SIG-M5 treated with dmso at 0.1 percent for 504 hours (cell line): ENCODE data around the gene KLHL5.
A peak's percentile ranks its signal among the peaks of the same experiment; 100 is the strongest.
"Not testable (repeated sequence)": the region's sequence is repeated elsewhere in the genome, so short reads cannot be mapped to it uniquely, and the experiment has no call there.

Experiments
- DNase-seq: peaks from one replicate; lab custom pipeline; 2025; ENCODE audit not compliant: unreplicated experiment; lab: John Stamatoyannopoulos, UW

The KLHL5 gene, protein sequence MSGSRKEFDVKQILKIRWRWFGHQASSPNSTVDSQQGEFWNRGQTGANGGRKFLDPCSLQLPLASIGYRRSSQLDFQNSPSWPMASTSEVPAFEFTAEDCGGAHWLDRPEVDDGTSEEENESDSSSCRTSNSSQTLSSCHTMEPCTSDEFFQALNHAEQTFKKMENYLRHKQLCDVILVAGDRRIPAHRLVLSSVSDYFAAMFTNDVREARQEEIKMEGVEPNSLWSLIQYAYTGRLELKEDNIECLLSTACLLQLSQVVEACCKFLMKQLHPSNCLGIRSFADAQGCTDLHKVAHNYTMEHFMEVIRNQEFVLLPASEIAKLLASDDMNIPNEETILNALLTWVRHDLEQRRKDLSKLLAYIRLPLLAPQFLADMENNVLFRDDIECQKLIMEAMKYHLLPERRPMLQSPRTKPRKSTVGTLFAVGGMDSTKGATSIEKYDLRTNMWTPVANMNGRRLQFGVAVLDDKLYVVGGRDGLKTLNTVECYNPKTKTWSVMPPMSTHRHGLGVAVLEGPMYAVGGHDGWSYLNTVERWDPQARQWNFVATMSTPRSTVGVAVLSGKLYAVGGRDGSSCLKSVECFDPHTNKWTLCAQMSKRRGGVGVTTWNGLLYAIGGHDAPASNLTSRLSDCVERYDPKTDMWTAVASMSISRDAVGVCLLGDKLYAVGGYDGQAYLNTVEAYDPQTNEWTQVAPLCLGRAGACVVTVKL

DNA sequence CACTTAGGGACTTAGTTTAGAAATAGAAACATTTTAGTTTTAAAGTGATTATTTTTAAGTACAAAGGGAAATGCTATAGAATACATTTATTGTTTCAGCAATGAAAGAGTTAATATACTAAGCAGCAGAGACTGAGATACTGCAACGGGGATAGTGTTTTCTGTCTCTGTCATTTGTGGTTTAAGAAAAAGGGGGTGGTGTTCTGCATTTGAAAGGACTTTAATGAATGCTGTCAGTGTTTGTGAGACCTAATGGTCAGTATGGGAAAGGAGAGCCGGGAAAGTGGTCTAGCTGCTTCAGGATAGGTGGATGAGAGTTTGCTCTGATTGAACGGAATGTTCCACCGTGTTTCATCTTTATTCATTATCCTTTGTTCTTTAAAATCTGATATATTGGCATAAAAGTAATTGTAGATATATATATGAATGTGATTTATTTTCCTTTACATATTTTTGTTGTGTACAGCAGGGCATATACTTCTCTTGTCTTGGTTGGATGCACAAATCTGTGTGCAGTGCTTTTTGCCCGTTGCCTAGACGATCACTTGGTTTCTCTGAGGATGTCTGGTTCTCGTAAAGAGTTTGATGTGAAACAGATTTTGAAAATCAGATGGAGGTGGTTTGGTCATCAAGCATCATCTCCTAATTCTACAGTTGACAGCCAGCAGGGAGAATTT is at the start of gene KLHL5:
Gene KLHL5 (plus strand): TSS at position 139 of the 676 bp plus-strand sequence. CDS start 421 bp downstream, at position 560.
- DNase-seq, result no peak

DNA sequence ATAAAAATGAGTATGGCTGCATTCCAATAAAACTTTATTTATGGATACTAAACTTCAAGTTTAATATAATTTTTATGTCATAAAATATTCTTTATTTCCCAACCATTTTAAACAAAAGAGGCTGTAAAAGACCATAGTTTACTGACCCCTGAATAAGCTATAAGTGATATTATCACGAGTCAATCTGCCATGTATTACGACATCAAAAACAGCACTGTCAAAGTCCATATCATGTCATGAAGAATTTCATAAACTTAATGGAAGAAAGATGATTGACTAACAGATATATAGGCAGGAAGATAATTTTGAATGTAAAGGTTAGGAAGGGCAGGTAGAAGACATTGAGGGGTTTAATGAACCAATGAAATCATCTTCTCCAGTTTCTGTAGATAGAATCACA is 48.0 kb upstream of the KLHL5 start:
- DNase-seq, result no peak

DNA sequence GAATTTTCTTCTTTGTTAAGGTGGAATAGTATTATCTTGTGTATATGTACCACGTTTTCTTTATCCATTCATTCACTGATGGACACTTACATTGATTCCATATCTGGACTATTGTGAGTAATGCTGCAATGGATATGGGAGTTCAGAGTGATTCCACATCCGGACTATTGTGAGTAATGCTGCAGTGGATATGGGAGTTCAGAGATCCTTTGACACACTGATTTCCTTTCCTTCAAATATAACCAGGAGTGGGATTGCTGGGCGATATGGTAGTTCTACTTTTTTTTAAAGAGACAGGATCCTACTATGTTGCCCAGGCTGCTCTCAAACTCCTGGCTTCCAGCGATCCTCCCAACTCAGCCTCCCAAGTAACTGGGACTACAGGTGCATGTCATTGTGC is 41.9 kb upstream of the KLHL5 start:
- DNase-seq, result no peak

DNA sequence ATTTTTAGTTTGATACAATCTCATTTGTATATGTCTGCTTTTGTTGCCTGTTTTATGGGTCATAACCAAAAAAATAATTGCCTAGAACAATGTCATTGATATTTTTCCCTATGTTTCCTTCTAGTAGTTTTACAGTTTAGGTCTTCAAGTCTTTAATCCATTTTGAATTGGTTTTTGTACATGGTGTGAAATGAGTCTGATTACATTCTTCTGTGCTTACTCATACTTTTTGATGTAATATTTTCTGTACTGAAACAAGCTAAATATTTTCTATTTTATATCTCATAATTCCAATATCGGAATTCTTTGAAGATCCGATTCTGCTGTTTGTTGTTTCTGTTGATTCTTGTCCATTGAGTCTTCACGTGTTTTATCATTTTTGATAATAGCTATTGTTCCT is 40.4 kb upstream of the KLHL5 start:
- no peak for DNase-seq

DNA sequence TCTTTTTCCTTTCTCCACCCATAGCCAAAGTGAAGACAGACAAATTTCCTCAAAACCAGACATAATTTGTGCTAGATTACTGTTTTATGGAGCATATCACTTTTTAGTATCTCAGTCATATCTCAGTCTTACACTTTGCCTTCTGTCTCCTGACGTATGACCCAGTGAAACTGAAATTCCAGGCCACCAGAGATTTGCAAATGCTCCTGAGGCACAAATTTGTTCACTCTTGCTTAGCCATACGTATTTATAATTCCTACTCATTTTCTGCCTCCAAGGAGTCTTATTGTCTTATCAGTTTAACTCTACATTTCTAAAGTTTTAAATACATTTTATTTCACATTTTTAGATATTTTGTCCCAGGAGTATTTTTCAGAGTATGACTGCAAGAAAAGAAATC is 39.8 kb upstream of the KLHL5 start:
- no peak for DNase-seq

DNA sequence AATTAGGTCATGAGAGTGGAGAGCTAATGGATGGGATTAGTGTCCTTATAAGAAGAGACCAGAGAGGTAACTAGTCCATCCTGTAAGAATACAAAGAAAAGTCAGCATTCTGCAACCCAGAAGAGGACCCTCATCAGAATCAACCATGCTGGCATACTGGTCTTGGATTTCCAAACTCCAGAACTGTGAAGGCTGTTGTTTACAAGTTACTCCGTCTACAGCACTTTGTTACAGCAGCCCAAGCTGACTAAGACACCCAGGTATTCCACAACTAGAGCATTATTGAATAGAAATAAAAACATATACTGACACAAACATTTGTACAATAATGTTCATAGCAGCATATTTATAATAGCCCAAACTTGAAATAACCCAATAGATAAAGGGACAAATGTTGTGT is 39.0 kb upstream of the KLHL5 start:
- DNase-seq, result no peak

DNA sequence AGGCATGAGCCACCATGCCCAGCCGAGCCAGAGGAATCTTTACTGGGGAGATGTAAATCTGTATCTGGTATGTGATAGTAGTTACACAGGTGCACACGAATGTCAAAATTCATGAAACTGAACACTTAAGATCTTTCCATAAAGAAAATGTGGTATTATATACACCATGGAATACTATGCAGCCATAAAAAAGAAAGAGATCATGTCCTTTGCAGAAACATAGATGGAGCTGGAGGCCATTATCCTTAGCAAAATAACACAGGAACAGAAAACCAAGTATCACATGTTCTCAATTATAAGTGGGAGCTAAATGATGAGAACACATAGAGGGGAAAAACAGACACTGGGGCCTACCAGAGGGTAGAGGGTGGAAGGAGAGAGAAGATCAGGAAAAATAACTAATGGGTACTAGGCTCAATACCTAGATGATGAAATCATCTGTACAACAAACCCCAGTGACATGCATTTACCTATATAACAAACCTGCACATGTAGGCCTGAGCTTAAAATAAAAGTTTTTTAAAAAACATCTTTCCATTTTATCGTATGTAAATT is 37.6 kb upstream of the KLHL5 start:
- DNase-seq, result no peak

DNA sequence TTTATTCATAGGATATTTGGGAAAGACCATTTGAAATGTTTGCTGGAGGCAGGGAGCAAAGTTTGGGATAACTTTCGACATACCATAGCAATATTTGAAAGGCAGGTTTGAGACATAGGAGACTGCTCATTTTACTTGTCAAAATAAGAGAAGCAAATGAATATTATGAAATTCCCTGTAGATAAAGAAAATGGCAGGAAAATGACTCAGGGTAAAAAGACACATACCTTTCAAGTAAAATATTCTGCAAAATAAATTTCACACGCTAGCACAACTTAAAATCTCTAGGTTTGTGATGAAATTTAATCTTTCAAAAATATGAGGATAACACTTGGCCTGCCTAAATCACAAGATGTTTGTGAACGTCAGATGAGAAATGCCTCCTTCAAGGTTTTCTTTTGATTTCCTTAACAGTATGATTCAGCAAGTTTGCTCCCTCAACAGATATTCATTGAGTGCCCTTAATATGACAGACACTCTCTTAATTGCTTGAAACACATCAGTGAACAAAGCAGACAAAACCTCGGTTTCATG is 36.4 kb upstream of the KLHL5 start:
- peak; percentile 8 for DNase-seq

DNA sequence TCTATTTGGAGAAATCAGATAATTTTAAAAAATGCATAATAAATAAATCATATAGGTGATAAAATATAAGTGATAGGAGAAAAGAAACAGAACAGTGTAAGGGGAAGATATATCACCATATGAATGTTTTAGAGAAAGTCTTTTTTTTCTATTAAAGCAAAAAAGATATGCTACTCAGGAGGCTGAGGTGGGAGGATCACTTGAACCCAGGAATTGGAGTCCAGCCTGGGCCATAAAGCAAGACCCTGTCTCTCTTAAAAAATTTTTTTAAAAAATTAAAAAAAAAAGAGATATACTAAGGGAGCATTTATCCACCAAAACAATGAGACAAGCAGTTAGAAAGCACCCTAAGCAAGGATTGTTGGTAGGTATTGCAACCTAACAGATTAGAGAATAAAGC is 35.9 kb upstream of the KLHL5 start:
- DNase-seq, result no peak

DNA sequence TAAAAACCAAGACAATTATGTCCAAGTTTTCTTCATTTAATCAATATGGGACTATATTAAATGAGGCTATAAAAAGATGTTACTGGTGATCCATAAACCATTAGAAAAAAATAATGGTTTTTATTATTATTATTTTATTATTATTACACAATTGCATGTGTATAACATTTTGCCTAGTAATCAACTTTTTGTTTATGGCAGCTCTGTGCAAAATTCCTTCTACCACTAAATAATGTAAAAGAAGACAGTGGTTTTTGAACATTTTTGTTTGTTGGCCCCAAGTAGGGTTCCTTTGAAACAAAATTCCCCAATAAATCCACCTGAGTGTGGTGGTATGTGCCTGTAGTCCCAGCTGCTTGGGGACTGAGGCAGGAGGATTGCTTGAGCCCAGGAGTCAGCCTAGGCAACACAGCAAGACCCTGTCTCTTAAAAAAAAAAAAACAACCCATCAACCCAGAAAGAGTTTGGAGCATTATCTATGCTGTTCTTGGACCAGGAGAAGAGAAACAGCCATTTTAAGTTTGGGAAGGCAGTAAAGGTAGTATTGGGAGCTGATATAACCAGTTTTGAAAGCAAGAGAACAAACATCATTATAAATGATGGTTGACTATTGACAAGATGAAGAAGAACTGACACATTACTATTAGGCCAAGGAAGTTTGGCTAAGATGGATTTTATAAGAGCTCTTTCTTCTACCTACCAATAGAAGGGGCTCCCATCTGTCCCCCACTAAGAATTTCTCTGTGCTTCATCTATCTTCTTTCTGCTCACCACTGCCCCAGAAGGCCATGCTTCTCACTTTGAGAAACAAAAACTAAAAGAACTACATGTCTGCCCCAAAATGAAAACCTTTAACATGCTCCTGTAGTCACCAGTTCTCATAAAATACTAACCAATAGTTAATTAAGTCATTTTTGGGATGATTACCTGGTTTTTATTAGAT is 32.0 kb upstream of the KLHL5 start:
- DNase-seq, result peak; percentile 25

DNA sequence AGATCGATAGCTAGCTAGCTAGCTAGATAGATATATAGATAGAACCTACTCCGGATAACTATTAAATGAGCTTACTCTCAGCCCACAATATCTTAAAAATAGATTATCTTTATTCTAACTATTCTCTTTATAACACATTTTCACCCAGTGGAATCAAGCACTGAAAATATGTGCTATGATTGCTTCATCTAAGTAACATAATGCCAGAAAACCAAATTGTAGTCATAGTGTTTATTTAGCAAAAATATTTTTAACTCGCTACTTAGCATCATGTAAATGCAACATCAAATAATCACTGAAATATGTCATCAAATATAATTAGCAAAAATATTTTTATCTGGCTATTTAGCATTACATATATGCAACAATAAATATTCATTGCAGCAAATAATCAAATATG is 31.3 kb upstream of the KLHL5 start:
- DNase-seq, result no peak

DNA sequence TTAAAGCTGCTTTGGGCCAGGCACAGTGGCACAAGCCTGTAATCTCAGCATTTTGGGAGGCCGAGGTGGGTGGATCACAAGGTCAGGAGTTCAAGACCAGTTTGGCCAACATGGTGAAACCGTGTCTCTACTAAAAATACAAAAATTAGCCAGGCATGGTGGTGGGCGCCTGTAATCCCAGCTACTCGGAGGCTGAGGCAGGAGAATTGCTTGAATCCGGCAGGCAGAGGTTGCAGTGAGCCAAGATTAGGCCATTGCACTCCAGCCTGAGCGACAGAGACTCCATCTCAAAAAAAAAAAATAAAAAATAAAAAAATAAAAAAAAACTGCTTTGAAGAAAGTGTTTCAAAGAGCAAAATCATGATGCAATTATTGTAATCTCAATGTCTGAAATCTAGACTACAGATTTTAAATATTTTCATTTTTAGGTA is 30.4 kb upstream of the KLHL5 start:
- DNase-seq, result not testable (repeated sequence)

DNA sequence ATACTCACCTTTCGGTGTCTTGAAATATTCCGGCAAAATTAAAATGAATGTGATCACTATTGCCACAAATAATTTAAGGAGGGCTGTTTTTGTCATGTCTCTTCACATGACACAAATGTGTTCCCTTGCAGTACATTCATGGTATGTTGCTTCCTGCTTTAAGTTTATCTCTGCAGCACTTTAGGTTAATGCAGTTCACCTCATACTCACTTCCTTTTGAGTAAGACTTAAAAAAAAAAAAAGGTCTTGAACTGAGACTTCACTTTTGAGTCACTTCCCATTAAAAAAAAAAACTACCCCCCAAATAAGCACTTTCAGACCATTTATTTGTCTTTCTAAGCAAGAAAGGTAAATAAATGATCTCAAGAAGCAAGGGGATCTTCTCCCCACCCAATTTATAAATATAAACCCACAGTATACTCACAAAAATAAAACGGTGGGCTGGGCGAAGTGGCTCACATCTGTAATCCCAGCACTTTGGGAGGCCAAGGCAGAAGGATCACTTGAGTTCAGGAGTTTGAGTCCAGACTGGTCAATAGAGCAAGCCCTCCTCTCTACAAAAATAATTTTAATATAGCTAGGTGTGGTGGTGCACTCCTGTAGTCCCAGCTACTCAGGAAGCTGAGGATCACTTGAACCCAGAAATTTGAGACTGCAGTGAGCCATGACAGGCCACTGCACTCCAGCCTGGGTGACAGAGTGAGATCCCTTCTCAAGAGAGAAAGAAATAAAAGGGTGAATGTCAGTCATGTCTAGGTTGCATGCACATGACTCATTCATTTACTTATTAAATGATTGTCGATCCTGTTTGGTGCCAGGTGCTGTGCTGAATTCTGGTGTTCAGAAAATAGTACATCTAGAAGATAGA is 29.6 kb upstream of the KLHL5 start, which contains the start of gene TMEM156:
Gene TMEM156 (minus strand): TSS at position 192 of the 868 bp plus-strand sequence. CDS start 96 bp downstream, at position 96.
- peak; percentile 82 for DNase-seq

DNA sequence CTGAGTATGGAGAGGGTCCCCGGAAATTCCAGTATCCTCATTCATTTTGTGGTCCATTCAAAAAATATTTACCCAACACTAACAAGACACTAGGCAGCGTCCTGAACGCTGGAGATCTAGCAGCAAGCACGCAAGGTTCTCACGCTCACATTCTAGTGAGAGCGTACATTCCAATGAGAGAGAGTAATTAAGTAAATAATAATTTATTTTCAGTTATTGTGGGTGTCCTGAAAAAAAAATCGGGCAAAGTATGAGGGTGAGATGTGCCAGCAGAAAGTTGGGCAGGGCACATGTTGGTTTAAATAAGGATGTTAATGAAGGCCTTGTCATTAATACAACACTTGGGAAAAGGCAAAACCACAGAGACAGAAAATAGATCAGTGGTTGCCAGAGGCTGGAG is 25.9 kb upstream of the KLHL5 start:
- DNase-seq, result peak; percentile 17

DNA sequence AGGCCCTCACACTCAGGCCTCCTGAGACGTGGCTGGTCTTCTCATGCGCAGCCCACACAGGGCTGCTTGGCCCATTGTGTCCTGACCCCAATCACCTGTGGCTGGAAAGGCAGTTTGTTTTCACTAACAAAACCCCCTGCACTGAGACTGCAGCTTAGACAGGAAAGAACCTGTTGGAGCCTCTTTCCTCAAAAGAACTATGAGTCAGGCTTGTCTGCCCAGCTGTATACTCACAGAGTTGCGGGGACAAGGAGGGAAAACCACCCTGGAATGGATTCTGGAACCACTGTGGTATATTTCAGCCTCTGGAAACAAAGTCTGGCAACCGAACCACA is 24.6 kb upstream of the KLHL5 start:
- DNase-seq, result no peak

DNA sequence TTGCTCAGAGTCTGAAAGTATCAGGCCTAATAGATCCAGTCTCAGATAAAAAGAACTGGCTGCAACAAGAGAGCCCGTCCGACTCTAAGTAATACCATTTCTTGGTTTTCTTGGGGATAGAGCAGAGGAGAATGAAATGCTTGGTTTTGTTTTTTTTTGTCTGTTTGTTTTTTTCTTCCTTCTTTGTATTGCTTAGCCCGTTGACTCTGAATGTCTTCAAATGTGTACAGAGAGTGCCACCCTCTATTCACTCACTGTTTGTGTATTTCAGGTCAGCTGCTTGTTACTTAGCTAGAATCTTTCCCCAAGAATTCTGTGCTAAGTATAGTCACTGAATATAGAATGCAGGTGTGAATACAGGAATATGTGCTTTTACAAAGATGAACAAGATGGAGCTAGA is 24.1 kb upstream of the KLHL5 start:
- no peak for DNase-seq

DNA sequence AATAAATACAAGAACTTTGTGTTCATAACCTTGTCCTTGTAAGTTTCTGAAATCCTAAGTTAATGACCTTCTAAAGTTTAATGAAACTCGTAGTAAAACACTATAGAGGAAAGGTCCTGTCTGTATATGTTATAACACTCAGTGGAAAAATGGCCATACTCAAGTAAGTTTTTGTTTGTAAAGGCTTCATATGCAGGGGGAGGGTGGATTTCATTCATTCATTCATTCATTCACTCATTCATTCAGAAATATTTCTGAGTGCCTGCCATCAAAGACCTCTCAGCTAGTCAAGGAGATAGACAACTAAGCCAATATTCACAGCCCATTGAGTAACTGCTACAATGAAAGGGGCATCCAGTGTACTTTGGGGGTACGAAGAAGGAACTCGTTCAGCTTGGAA is 22.9 kb upstream of the KLHL5 start:
- DNase-seq, result no peak

DNA sequence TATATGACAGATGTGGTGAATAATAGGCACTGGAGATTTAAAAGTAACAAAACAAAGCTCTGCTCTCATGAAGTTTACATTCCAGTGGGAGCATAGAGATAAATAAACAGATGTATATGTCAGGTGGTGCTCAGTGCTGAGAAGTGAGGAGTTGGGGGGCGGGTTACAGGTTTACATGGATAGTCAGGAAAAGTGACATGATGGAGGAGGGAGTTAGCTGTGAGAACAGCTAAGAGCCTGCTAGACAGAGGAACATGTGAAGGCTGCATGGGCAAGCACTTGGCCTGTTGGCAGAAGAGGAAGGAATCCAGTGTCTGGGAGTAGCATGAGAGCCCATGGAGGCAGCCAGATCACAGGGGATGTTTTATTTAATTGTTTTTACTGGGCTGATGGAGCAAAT is 19.7 kb upstream of the KLHL5 start:
- DNase-seq, result no peak
